ENCODE data around the gene MAGEB17. TPM values are rescaled to one million over a fixed set of nuclear protein-coding genes. Genes with fewer than 3 reads are reported as not detected.

Gene MAGEB17
- polyA plus RNA-seq, 1 of the 3 experiments (the other 2 are of a cell fraction): 0.13 TPM

DNA sequence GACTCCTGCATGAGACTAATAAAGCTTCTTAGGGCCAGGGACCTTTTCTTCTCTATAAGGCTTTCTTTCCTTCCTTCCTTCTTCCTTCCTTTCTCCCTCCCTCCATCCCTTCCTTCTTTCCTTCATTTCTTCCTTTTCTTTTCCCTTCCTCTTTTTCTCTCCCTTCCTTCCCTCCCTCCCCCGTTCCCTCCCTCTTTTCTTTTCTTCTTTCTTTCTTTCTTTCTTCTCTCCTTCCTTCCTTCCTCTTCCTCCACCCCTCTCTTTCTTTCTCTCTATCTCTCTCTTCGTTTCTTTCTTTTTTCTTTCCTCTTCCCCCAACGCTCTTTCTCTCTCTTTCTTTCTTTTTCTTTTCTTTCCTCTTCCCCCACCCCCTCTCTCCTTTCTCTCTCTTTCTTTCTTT, 2.5 kb upstream of the MAGEB17 start (continued):
- TF ChIP-seq, protein P1, sequence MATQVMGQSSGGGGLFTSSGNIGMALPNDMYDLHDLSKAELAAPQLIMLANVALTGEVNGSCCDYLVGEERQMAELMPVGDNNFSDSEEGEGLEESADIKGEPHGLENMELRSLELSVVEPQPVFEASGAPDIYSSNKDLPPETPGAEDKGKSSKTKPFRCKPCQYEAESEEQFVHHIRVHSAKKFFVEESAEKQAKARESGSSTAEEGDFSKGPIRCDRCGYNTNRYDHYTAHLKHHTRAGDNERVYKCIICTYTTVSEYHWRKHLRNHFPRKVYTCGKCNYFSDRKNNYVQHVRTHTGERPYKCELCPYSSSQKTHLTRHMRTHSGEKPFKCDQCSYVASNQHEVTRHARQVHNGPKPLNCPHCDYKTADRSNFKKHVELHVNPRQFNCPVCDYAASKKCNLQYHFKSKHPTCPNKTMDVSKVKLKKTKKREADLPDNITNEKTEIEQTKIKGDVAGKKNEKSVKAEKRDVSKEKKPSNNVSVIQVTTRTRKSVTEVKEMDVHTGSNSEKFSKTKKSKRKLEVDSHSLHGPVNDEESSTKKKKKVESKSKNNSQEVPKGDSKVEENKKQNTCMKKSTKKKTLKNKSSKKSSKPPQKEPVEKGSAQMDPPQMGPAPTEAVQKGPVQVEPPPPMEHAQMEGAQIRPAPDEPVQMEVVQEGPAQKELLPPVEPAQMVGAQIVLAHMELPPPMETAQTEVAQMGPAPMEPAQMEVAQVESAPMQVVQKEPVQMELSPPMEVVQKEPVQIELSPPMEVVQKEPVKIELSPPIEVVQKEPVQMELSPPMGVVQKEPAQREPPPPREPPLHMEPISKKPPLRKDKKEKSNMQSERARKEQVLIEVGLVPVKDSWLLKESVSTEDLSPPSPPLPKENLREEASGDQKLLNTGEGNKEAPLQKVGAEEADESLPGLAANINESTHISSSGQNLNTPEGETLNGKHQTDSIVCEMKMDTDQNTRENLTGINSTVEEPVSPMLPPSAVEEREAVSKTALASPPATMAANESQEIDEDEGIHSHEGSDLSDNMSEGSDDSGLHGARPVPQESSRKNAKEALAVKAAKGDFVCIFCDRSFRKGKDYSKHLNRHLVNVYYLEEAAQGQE (IDR thresholded peaks at IDR 0.05; ENCODE audit: low read depth, low read length): no peak
- TF ChIP-seq, protein P2, sequence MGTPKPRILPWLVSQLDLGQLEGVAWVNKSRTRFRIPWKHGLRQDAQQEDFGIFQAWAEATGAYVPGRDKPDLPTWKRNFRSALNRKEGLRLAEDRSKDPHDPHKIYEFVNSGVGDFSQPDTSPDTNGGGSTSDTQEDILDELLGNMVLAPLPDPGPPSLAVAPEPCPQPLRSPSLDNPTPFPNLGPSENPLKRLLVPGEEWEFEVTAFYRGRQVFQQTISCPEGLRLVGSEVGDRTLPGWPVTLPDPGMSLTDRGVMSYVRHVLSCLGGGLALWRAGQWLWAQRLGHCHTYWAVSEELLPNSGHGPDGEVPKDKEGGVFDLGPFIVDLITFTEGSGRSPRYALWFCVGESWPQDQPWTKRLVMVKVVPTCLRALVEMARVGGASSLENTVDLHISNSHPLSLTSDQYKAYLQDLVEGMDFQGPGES (IDR thresholded peaks at IDR 0.05; ENCODE audit: low read depth, low read length): no peak

DNA sequence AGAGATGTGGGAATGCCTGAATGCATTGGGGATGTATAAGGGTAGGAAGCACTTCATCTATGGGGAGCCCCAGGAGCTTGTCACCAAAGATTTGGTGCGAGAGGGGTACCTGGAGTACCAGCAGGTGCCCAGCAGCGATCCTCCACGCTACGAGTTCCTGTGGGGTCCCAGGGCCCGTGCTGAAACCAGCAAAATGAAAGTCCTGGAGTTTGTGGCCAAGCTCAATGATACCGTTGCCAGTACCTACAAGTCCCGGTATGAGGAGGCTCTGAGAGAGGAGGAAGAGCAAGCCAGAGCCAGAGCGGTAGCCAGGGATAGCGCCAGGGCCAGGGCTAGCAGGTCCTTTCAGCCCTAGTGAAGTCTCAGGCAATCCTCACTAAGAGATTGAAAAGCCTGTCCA, 3.8 kb downstream of the MAGEB17 start:
- Histone ChIP-seq H3K9me3 (no peaks in the 10 kb centered on the region), H3K27ac (ENCODE audit: low read depth in 2 of 2, low read length in 1 of 2) (no peak overlapping the region), H4K20me1 (ENCODE audit: insufficient read depth) (no peaks in the 10 kb centered on the region), H3K27me3 (ENCODE audit: insufficient read depth) (no peaks in the 10 kb centered on the region), H3K36me3 (replicated peaks in 1 of 2; ENCODE audit: control insufficient read depth in 1 of 2, insufficient read depth in 2 of 2, low read length in 1 of 2) (peaks cover 0 to 3% of the 10 kb centered on the region in 2 experiments), H3K79me2 (ENCODE audit: insufficient read depth) (no peaks in the 10 kb centered on the region), H3K9me2 (no peaks in the 10 kb centered on the region), H3K9ac (no peak overlapping the region), H2AFZ (ENCODE audit: low read depth) (no peak overlapping the region), H3K4me2 (no peak overlapping the region), H3F3A (replicated peaks; ENCODE audit: insufficient read depth) (no peaks in the 10 kb centered on the region), H3K4me3 (ENCODE audit: low read depth in 2 of 2, low read length in 1 of 2) (no peak overlapping the region), H3K4me1 (ENCODE audit: control insufficient read depth in 1 of 2, insufficient read depth in 2 of 2, low read depth in 1 of 2, low read length in 1 of 2) (no peaks in the 10 kb centered on the region)
- CTCF ChIA-PET: no interaction called here
- 78% methylated on average over 8 of the region's 9 CpGs for WGBS (ENCODE audit: low lambda C conversion rate)
- POLR2A ChIA-PET: no interaction called here
- DNase-seq: no peak
- TF ChIP-seq FOSL2 (IDR thresholded peaks at IDR 0.05; ENCODE audit: borderline replicate concordance, low read depth) (no peak), SIN3A (IDR thresholded peaks at IDR 0.05; ENCODE audit: borderline replicate concordance, low read depth, low read length) (no peak), TCF12 (IDR thresholded peaks at IDR 0.05) (no peak), TEAD4 (IDR thresholded peaks at IDR 0.05; ENCODE audit: borderline replicate concordance, insufficient read depth) (no peak), ELF1 (IDR thresholded peaks at IDR 0.05) (no peak), EP300 (IDR thresholded peaks at IDR 0.05; ENCODE audit: borderline replicate concordance in 1 of 2, low read depth in 1 of 2, low read length in 1 of 2) (no peak), MXI1 (IDR thresholded peaks at IDR 0.05; ENCODE audit: low read depth, low read length) (no peak), SMC3 (IDR thresholded peaks at IDR 0.05; ENCODE audit: low read depth, low read length) (no peak), POLR2AphosphoS5 (IDR thresholded peaks at IDR 0.05; ENCODE audit: low read depth, low read length) (no peak), RCOR1 (IDR thresholded peaks at IDR 0.05; ENCODE audit: low read length) (no peak), TAF1 (IDR thresholded peaks at IDR 0.05; ENCODE audit: borderline replicate concordance, low read depth, low read length) (no peak), FOXJ3 (CRISPR knock-in tag; IDR thresholded peaks at IDR 0.05) (no peak), RFX5 (IDR thresholded peaks at IDR 0.05; ENCODE audit: low read length) (no peak)
- TF ChIP-seq, protein P3, sequence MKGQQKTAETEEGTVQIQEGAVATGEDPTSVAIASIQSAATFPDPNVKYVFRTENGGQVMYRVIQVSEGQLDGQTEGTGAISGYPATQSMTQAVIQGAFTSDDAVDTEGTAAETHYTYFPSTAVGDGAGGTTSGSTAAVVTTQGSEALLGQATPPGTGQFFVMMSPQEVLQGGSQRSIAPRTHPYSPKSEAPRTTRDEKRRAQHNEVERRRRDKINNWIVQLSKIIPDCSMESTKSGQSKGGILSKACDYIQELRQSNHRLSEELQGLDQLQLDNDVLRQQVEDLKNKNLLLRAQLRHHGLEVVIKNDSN (IDR thresholded peaks at IDR 0.05; ENCODE audit: borderline replicate concordance, low read depth): no peak
- TF ChIP-seq, protein P4, sequence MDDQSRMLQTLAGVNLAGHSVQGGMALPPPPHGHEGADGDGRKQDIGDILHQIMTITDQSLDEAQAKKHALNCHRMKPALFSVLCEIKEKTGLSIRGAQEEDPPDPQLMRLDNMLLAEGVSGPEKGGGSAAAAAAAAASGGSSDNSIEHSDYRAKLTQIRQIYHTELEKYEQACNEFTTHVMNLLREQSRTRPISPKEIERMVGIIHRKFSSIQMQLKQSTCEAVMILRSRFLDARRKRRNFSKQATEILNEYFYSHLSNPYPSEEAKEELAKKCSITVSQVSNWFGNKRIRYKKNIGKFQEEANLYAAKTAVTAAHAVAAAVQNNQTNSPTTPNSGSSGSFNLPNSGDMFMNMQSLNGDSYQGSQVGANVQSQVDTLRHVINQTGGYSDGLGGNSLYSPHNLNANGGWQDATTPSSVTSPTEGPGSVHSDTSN (IDR thresholded peaks at IDR 0.05): no peak
- TF ChIP-seq, protein P5, sequence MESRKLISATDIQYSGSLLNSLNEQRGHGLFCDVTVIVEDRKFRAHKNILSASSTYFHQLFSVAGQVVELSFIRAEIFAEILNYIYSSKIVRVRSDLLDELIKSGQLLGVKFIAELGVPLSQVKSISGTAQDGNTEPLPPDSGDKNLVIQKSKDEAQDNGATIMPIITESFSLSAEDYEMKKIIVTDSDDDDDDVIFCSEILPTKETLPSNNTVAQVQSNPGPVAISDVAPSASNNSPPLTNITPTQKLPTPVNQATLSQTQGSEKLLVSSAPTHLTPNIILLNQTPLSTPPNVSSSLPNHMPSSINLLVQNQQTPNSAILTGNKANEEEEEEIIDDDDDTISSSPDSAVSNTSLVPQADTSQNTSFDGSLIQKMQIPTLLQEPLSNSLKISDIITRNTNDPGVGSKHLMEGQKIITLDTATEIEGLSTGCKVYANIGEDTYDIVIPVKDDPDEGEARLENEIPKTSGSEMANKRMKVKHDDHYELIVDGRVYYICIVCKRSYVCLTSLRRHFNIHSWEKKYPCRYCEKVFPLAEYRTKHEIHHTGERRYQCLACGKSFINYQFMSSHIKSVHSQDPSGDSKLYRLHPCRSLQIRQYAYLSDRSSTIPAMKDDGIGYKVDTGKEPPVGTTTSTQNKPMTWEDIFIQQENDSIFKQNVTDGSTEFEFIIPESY (IDR thresholded peaks at IDR 0.05; ENCODE audit: borderline replicate concordance, low read depth): no peak
- TF ChIP-seq, protein P1 (IDR thresholded peaks at IDR 0.05; ENCODE audit: low read depth, low read length): no peak
